GM21515 (cell line): ENCODE measurements around the gene LCP2.

Experiments used
- ATAC-seq: cut with Tn5 transposase; IDR thresholded peaks from one replicate; pipeline ENCODE4 v1.9.1; 2021; ENCODE audit not compliant: unreplicated experiment

The LCP2 gene

DNA sequence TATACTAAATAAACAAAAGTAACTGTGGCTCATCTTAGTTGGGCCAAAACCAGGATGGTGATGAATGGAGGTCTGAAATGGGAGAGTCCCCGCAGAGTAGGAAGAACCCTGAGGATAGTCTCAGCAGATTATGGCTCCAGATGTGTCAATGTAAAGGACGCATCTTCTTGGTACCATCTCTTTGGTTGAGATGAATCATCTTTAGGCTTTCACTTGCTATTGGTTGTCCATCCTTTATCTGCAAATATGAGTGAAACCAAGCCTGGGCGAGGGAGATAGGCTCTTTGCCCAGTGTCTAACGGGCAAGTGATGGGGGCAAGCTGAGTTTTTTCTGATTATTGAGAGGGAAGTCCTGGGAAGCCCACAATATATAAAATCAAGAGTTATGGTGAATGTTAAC lies 19.4 kb upstream of the LCP2 start:
- no peak for ATAC-seq

DNA sequence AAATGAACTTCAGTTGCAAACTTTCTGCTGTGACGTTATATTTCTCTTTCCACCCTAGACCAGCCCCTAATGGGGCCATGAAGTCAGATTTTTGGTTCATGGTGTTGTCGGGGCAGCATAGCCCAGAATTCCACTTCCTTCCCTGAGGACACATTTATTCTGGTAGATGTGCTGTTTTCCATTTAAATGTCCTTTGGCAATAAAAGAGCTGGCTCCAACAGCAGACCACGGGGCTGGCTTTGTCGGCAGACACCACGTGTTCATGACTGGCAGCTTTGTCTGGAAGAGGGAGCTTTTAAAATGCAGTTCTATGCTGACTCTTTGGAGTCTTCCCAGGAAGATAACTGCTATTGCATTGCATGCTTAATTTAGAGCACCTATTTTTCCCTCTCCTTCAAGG lies 17.6 kb upstream of the LCP2 start:
- ATAC-seq, result no peak

DNA sequence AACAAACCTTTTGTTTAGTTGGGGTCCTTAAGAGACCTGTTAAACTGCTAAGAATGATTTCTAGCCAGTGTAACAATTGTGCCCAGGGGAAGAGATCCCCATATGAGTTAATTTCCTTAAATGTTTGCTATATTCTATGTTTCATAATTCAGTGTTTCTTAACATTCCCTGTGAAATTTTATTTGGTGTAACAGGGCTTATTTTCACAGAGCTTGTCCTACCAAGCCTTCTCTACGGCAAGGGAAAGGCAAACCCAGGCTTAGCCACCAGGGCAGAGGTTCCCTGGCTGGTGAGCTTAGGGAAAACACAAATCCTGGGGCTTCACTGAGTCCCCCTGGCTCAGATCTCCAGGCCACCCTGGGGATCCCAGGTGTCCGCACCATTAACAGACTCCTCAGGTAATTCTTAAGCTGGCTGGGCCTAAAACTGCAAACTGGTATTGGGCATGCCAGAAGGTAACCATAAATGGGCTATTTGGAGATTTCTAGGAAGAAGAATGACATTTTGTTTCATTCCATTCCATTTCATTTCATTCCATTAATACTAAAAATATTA lies 17.0 kb upstream of the LCP2 start:
- ATAC-seq, result no peak

DNA sequence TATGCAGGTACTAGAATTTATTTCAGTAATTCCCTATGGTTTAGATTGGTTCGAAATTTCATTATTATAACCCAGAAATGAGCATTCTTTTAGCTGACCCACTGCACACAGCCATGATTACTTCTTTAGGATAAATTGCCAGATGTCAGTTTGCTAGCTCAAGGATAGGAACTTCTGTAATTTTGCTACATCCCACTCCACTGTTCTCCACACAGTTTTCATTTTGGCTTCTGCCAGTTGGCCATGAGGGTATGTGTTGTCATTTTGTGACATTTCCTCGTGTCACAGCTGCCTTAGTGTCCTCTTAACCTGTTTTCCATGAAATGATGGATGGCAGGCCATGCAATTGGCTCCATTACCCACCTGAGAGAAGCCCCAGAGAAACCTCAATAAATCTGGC lies 16.2 kb upstream of the LCP2 start:
- ATAC-seq, result no peak

DNA sequence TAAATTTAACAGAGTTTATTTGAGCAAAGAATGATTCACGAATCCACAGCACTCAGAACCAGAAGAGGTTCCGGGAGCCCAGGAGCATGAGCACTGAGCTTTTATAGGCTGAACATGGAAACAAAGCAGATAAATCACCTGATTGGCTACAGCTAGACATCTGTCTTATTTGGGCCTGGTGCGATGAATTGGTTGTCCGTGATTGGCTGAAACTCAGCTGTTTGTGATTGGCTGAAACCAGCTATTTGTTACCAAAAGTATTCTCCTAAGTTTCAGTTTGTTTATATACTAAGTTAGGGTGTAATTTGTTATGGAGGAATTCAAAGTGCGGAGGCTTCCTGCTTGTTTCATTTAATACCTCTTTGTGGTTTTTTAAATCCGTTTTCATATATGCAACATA lies 15.8 kb upstream of the LCP2 start:
- ATAC-seq, result no peak

DNA sequence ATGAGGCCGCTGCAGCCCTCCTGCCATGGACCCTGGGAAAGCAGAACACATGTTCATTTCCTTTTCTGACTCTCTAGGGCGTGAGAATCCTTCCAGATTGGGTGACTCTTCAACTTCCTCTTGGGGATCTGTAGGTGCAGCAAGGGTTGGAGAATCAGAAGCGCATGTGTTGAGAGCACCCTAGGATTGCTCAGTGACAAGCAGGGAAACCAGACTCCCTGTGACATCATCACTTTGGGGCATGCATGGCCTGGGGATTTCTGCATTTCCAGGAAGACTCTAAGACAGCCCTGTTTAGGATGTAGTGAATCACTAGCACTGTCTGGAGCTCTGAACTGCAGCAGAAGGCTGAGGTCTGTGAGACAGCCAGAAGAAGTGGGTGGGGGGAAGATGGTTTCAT lies 15.1 kb upstream of the LCP2 start:
- peak; percentile 59 for ATAC-seq

DNA sequence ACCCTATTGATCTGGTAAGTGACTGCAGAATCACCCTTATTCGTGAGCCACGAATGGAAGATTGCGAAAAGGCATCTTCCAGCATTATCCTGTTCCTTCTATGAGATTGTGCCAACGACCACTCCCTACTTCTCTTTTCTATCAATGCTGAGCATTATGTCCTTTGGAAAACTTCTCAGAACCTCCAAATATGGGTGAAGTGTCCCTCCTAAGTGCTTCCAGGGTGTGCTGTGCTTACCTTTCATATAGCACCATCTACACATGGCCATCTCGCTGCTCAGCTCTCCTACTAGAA lies 14.7 kb upstream of the LCP2 start:
- no peak for ATAC-seq

DNA sequence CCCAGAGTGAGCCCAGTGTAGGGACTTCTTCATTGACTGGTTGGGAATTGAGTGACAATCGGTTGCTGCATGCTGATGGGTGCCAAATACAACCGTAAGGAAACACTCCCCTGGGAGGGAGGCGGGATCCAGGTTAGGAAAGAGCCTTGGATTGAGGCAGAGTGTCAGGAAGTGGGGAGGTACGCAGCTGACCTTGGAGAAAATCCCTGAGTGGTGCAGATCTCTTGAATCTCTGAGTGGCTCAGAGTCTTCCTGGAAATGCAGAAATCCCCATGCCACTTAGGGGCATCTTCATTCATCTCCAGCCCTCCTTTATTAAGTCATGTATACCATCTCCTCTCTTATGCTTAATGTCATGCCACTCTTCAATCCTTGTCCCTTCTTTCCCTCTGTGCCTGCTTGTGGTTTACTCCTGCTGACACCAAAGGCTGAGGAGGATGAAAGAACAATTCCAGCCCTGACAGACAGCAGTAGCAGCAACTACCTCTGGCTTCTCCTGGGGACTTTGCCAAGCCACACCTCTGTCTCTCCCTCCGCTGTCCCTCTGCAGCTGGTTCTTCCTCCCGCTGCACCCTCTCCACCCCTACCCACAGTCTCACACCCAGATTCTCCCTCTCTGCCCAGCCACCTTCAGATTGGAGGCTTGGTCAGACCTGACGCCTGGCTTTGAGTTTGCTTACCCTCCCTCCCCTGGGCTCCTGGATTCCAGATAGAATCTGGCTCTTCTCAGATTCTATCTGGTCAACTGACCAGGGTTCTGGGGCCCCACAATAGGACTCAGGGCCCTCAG lies 14.1 kb upstream of the LCP2 start:
- ATAC-seq, result no peak

DNA sequence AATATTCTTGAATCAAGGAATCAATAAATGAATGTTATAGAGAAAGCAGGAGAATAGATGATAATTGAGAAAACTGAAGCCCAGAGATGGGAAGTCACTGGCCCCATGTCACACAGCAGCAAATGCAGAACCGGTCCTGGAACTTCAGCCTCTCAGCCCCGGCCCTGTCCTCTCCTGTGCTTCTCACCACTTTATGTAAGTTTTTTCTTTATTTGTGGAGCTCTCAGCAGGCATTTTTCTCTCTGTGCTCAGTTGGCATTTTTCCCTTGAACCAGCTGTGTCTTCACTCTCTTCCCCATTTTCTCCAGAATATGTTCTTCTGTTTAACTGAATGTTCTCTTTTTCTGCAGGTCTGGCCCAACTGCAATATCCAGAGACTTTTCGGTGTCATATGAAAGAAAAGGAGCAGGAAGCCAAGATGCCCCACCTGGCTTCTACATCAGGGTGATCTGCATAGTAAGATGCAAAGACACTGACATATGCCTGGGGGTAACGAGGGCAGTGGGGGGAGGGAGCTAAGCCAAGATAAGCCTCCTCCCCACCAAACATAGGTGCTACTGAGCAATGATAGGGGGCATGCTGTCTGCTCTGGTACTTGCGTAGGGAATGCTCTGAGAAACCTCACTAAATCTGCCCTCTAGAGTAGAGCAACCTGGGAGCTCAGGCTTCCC lies 12.8 kb upstream of the LCP2 start:
- no peak for ATAC-seq

DNA sequence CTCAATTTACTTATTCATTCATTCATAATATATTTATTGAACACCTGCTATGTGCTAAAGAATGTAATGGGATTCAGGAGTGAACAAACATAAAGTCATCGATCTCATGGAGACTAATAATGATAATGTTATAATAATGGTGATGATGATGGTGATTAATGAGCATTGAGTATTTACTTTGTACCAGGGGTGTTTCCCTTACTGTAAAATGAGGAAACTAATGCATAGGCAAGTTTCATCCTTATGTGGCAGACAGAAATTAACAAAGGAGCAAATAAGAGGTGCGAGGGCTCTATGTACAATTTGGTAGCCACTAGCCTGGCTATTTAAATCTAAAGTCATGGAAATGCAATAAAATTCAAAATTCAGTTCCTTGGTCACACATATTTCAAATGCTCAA lies 11.1 kb upstream of the LCP2 start:
- ATAC-seq, result no peak

DNA sequence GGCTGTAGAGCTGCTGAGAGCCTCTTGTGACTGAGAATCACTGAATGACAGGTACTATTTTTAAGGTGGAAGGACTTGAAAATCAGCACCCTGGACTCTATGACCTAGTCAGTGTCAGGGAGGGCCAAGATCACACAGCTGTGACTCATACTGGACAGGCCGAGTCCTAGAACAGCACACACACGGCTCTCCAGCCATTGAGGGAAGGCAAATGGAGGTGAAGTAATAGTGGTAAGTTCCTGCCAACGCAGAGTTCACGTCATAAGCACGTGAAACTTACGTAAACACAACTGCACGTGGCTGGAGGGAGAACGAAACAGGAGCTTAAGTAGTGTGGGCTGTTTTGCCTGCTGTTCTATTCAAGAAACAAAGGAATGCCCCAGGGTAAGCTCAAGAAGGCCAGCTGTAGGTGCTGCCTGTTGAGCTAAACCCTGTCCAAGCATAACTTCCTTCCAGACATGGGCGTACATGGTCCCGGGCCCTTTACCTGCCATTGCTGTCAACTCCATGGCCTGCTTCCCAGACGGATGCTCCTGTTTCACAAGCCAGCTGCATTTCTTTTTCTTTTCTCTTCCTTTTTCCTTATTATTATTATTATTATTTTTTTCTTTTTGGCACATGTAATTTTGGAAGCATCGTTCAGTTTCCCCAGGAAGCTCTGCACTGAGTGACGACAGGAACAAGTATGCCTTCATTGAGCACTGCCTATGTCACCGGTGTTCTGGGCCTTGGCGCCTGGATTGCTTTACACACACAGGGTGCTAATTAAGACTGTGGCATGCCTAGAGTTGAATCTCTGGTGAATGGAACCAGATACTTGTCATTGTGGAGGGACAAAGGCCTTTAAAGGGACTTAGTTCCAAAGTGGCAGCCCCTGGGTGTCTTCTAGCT lies 10.2 kb upstream of the LCP2 start:
- ATAC-seq, result no peak

DNA sequence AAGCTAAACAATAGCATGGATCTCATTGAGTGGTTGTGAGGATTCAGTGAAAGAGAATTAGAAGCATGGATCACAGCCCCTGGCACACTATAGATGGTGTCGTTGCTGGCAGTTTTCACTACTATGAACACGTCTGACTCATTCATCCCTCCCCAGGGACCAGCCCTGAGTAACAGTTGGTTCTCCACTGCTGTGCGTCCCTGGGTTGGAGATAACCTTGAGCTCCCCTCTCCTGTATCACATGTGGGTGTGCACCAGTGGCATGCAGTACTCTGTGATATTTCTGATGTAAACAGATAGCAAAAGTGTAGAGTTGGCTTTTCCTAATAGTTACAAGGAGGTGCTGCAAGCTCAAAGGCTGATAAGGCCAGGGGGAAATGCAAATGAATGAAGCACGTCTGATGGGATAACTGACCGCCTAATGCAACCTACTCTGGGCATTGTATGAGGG lies 8.8 kb upstream of the LCP2 start:
- no peak for ATAC-seq

DNA sequence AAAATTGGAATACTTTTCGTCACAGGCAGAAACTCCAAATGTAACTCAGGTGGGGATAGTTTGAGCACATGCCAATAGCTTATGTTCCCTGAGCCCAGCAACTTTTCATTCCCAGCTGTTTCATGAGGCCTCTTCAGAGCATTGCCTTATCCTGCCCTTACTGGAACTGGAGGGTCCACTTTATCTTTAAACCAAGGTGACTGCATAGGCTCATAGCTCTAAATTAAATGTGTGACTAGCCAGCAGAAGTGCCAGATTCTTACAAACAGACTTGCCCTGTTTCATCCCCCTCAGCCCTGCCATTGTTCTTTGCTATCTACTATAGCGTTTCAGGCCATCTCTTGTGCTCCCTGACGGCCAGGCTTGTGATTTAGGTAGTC lies 8.1 kb upstream of the LCP2 start:
- no peak for ATAC-seq

DNA sequence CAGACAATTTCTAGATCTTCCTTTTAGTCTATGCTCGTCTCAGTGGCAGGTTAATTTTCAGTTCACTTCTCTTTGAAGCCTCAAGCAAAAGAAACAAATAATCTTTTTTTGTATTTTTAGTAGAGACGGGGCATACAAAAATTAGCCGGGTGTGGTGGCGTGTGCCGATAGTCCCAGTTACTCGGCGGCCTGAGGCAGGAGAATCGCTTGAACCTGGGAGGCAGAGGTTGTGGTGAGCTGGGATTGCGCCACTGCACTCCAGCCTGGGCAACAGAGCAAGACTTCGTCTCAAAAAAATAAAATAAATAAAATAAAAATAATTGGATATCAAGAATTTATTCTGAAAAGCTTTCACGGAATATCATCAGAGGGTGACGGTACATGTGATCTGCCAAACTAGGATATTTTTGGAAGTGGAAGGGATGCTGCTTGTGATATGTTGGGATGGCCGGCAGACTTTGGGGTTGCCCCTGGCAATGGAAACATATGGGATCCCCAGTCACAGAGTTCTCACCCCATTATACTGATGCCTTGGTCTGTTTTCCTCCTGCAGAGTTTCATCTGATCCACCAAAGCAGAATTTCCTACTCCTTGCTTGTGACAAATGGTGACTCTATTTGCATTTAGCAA lies 7.6 kb upstream of the LCP2 start:
- ATAC-seq, result no peak

DNA sequence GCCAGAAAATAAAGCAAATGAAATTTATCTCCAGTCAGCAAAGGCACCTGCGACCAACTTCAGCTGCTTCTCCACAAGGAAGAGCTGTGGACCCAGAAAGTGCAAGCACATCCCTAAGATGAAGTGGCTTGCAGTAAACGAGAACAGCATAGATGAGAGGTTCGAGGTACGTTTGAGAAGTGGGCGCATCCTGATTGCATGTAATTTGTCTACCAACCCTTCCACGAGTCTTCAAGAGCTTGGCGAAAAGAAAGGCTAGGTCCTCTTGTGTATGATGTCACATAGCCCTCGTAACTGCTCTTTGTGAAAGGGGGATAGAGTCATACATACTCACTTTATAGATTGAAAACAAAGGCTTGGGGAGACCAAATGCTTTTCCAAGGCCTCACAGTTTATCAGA lies 6.0 kb upstream of the LCP2 start:
- ATAC-seq, result no peak

DNA sequence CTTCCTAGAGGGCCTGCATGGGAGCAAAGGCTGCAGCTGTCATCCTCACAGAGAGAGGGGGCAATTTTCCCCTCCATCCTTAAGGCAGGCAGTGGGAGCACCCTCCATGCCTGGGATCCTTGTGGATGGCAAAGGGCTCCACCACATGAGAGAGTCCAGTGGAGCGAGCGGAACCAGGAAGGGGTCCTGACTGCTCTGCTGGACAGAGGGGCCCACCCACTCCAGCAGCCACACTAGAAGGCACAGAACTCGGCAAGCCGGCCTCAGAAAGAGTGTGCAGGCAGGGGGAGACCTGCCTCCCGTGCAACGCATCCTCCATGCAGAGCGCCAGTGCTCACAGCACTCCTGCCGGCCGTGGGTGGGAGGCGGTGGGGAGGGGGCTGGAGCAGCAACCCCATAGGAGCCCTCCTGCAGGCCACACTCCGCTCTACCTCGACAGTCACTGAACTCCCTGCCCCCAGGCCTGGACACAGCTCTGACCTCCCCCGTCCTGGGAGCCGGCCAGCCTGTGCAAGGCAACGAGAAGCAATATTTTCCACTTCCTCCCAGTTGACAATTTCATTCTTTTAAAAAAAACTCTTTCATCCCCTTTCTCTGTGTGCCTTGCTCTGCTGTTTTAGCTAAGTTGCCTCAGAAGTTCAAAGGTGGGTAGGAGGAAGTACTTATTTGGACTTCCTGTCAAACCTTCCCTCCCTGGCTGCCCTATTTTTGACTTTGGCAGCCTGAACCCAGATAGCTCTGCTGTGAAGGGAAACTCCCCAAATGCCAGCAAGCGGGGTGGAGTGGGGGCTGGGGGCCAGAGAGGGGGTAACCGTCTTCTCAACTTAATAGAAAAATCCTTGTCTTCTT lies 5.3 kb upstream of the LCP2 start:
- peak; percentile 84 for ATAC-seq

DNA sequence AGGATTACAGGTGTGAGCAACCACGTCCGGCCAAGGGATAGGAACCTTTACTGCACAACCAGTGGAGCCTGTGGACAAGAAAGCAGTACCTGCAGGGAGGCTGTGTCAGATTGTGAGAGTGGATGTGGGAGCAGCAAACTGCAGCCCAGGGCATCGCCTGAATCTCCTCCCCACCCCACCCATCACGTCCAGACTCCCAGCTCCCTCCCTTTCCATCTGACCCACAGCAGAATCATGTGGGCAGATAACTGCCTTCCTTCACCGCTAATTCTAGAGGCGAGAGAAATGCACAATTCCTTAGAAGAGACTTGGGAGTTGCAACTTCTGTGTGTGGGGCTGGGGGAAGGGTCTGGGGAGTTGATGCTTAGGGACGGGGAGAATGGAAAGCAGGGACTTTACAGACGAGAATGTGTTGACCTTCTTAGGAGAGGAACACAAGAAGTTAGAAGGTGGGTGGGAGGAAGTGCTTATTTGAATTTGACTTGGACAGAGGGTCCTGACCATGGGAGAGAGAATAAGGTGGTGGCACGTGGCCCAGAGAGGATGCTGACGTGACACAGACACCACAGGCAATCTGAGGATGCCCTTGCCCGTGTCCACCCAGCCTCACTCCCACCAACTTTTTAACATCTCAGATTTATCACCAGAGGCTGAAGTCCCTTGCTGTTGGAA lies 4.5 kb upstream of the LCP2 start:
- no peak for ATAC-seq

DNA sequence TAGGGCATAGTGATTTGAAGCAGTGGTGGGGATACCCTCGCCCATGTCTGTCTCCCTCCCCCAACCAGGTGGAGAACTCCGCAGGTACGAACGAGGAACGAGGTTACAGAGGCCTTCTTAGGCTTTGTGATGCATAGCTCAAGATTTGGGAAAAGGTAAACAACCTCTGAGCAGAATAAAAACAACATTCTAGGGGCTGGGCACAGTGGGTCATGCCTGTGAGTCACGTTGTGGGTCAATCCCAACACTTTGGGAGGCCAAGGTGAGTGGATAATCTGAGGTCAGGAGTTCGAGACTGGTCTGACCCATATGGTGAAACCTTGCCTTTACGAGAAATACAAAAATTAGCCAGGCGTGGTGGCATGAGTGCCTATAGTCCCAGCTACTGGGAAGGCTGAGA lies 3.6 kb upstream of the LCP2 start:
- no peak for ATAC-seq

DNA sequence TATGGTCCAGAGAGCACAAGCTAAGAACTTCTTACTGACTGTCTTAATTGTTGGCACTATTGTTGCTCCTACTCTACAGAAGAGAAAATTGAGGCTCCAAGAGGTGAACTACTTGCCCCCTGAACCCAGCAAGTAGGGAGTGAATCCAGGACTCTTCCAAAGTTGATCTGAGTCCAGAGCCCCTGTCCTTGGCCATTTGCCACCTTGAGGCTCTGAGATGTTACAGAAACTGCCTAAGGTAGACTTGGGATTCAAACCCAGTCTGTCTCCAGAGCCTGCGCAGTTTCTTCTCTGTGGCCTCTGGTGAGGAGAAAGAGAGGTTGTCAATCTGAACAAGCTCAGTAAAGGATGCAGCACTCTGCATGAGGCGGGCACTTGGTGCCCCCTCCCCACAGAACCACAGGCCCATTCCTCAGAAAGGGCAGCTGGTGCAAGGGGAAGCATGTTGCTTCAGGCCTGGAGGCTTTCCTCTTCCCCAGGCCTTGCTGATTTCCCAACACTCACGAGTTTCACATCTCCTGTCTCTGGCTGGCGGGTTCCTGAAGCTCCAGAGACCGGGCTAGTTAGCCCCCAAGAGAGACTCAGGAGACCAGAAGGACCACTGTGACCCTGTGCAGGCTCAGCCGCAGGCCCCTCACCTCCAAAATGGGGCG lies 2.9 kb upstream of the LCP2 start:
- no peak for ATAC-seq
